ENCODE results near the gene GPR42.
"Not testable (repeated sequence)": the region's sequence is repeated elsewhere in the genome, so short reads cannot be mapped to it uniquely, and the experiment has no call there.

GPR42 gene

DNA sequence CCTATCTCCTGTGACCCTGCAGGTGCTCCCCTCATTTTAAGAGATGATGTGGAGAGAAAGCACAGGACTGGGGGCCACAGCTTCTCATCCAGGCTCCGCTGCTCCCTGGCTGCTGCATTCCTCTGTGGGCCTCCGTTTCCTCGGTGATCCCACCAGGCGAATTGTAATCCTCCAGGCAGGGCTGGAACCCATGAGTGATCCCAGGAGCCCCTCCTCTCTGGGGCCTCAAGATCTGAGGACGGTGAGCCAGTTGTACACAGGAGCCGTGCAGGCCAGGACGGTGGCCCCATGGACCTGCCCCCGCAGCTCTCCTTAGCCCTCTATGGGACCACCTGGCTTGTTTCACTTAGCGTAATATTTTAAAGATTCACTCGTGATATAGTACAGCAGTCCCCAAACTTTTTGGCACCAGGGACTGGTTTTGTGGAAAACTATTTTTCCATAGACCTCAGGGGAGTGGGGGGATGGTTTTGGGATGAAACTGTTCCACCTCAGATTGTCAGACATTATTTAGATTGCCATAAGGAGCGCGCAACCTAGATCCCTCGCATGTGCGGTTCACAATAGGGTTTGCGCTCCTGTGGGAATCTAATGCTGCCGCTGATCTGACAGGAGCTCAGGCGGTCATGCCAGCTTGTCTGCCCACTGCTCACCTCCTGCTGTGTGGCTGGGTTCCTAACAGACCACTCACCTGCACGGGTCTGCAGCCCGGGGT is 7.0 kb upstream of the GPR42 start:
- no peak for DNase-seq (ENCODE audit: low read depth)

DNA sequence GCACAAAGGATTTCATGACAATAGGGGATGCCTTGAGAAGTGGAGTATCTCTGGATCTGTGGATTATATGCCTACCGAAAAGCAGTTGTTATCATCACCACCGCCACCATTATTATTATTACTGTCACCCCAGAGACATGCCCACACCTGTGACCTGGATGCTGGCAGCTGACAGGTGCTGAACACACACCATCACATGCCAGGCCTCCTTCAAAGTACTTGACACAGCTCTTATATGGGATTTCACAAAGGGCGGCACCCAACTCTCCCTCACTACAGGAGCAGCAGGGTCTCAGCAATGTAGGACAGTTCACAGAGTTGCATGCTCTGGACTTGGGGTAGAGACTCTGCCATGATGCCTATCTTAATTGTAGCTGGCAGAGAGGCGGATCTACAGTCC is 5.6 kb upstream of the GPR42 start:
- DNase-seq (ENCODE audit: low read depth), result no peak

DNA sequence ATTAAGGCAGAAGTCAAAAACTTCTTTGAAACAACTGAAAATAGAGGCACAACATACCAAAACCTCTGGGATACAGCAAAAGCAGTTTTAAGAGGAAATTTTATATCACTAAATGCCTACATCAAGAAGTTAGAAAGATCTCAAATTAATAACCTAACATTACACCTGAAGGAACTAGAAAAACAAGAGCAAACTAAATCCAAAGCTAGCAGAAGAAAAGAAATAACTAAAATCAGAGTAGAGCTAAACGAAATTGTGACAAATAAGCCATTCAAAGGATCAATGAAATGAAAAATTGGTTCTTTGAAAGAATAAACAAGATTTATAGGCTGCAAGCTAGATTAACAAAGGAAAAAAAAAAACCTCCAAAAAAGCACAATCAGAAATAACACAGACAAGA is 2.5 kb upstream of the GPR42 start:
- no peak for DNase-seq (ENCODE audit: low read depth)

GRCh38 chr19:35369522-35369921 is 1.3 kb upstream of the GPR42 start:
- DNase-seq (ENCODE audit: low read depth), result no peak

DNA sequence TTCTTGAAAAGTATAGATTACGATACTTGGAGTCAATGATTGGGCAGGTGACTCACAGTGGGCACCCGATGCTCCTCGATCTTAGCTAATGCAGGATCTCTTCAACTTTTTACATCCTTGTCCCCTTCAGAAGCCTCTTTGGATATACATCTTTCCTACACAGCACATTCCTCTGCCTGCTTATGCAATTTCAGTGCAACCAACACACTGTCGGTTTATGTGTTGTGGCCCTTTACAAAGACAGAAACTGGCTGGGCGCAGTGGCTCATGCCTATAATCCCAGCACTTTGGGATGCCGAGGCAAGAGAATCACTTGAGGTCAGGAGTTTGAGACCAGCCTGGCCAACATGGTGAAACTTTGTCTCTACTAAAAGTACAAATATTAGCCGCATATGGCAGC is 2.6 kb downstream of the GPR42 start:
- DNase-seq (ENCODE audit: low read depth), result no peak

GRCh38 chr19:35374031-35374430 is 3.2 kb downstream of the GPR42 start:
- DNase-seq (ENCODE audit: low read depth), result not testable (repeated sequence)

- DNase-seq (ENCODE audit: low read depth), result no peak
Observed at GRCh38 chr19:35375505-35376307, 4.8 kb downstream of the GPR42 start.

- DNase-seq (ENCODE audit: low read depth), result no peak
Observed at GRCh38 chr19:35377656-35378055, 6.8 kb downstream of the GPR42 start.

GRCh38 chr19:35378356-35378755 is 7.5 kb downstream of the GPR42 start:
- no peak for DNase-seq (ENCODE audit: low read depth)

DNA sequence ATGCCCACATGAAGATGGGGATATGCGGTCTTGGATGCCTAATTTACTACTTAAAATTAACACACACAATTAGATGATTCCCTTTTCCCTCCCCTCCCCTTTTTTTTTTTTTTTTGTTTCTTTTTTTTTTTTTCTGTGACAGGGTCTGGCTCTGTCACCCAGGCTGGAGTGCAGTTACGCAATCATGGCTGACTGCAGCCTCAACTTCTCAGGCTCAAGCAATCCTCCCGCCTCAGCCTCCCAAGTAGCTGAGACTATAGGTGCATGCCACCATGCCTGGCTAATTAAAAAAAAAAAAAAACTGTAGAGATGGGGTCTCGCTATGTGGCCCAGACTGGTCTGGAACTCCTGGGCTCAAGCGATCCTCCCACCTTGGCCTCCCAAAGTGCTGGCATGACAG is 8.7 kb downstream of the GPR42 start:
- not testable (repeated sequence) for DNase-seq (ENCODE audit: low read depth)

DNA sequence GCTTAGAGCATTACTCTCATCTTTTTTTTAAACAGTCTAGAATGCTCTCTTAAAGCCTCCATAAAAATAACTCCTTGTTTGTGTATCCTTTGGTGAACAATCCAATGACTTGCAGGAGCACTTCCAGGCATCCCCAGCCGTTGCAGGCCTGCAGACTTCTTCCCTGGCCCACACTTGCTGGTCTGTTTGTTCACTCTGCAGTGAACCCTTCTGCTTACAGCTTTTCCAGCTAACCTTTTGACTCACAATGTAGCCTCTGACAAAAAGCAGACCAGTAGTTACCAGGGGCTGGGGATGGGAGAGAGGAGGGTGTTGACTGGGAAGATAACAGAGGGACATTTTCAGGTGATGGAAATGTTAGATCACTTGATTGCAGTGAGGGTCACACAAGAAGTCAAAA is 9.1 kb downstream of the GPR42 start:
- no peak for DNase-seq (ENCODE audit: low read depth)

- DNase-seq (ENCODE audit: low read depth), result no peak
Observed at GRCh38 chr19:35380450-35381124, 9.7 kb downstream of the GPR42 start.

GRCh38 chr19:35381318-35381717 is 10.4 kb downstream of the GPR42 start:
- no peak for DNase-seq (ENCODE audit: low read depth)

DNA sequence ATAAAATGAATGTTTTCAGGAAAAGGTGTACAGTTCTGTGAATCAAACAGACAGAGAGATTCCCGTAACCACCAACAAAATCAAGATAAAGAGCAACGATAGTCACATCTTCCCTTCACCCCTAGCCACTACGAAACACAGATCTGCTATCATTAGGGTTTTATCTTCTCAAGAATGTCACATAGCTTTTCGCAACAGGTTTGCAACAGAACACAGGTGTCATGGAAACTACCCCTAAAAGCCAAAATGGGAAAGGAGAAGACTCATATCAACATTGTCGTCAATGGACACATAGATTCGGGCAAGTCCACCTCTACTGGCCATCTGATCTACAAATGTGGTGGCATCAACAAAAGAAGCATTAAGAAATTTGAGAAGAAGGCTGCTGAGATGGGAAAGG is 11.1 kb downstream of the GPR42 start:
- DNase-seq (ENCODE audit: low read depth), result no peak

DNA sequence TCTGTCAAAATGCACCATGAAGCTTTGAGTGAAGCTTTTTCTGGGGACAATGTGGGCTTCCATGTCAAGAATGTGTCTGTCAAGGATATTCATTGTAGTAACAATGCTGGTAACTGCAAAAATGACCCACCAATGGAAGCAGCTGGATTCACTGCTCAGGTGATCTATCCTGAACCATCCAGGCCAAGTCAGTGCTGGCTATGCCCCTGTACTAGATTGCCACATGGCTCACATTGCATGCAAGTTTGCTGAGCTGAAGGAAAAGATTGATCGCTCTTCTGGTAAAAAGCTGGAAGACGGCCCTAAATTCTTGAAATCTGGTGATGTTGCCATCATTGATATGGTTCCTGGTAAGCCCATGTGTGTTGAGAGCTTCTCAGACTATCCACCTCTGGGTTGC is 12.7 kb downstream of the GPR42 start:
- DNase-seq (ENCODE audit: low read depth), result no peak

GRCh38 chr19:35388277-35389054 is 17.6 kb downstream of the GPR42 start:
- no peak for DNase-seq (ENCODE audit: low read depth)

GRCh38 chr19:35389192-35389861 is 18.5 kb downstream of the GPR42 start:
- no peak for DNase-seq (ENCODE audit: low read depth)

DNA sequence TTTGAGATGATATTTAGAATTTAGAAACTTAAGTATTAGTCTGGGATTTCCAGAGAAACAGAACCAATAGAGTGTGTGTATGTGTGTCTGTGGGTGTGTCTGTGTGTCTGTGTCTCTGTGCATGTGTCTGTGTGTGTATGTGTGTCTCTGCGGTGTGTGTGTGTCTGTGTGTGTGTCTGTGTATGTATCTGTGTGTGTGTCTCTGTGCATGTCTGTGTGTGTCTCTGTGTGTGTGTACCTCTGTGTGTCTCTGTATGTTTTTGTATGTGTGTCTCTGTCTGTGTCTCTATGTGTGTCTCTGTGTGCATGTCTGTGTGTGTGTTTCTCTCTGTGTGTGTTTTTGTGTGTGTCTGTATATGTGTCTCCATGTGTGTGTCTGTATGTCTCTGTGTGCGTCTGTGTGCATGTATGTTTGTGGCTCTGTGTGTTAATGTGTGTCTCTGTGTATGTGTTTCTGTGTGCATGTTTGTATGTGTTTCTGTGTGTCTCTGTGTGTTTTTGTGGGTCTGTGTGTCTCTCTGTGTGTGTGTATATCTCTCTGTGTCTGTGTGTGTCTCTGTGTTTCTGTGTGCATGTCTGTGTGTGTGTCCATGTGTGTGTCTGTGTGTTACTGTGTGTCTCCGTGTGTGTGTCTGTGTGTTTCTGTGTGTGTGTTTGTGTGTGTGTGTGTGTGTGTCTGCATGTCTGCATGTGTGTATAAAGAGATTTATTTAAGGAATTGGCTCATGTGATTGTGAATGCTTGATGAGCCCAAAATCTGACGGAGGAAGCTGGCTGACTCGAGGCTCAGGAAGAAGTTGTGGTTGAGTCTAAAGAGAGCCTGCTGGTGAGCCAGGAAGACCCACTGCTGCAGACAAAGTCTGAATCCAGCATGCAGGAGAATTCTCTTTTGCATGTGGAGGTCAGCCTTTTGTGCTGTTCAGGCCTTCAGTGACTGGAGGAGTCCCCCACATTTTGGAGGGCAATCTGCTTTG is 22.2 kb downstream of the GPR42 start:
- no peak for DNase-seq (ENCODE audit: low read depth)

DNA sequence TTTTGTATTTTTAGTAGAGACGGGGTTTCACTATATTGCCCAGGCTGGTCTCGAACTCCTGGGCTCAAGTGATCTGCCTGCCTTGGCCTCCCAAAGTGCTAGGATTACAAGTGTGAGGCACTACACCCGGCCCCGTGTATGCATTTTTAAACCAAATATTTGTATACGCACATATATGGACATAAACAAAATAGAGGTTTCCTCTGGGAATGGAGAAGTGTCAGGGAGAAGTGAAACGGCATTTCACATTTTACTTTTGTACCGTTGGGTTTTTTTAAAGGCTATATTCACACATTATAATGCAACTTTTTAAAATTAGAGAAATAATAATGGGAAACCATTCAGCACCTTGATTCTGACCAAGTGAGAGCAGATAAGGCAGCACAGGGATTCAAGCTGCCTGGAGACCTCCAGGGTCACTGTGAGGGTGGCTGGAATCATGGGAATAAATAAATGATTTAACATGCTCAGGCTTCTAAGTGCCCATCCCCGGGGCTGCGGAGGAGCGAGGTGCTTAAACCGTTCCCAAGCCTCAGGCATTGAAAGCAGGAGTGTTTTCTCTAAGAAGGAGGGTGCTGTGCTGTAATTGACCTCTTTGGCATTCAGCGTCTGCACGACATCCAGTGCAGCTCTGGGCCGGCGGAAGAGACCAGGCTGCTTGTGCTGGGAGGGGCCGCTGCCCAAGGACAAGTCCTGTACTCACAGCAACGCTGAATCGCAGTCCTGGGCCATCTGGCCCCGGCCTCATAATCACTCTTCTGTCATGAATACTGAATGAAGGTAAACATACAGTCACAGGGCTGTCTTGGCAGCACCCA is 24.7 kb downstream of the GPR42 start:
- DNase-seq (ENCODE audit: low read depth), result no peak
